Activated CD4-positive, alpha-beta T cell treated with anti-CD3 and anti-CD28 coated beads, Interleukin-2, Interleukin-4, amounts not matched to agents 100 ng/mL and 50 ng/mL, durations not matched to agents 16 hours and 8 hours (primary cell): ENCODE measurements around the gene RAB41.
"Not testable (repeated sequence)": the region's sequence is repeated elsewhere in the genome, so short reads cannot be mapped to it uniquely, and the experiment has no call there.

ENCODE experiments used
- DNase-seq: peaks from one replicate; pipeline ENCODE4 v3.0.0-alpha.2; 2020; ENCODE audit warnings: low spot score

The RAB41 gene

DNA sequence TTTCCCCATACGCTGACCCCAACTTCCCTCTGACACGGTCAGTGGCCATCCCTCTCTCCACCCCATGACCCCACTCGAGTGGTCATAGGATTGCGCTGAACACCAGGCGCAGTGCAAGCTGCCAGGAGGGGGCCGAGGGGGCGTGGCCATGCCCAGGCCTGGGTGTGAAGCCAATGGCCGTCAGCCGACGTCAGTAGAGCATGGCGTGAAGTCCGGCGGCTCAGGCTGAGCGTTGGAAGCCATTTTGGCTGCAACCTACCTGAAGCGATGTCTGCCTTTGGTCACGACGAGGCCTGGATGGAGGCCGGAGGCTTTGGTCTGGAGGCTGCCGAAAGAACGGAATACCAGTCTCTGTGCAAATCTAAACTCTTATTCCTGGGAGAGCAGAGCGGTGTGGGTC, at the start of gene RAB41:
RAB41 (plus strand) TSS at position 222 of the 400 bp plus-strand sequence; CDS start at position 268, 46 bp downstream.
- no peak for DNase-seq

DNA sequence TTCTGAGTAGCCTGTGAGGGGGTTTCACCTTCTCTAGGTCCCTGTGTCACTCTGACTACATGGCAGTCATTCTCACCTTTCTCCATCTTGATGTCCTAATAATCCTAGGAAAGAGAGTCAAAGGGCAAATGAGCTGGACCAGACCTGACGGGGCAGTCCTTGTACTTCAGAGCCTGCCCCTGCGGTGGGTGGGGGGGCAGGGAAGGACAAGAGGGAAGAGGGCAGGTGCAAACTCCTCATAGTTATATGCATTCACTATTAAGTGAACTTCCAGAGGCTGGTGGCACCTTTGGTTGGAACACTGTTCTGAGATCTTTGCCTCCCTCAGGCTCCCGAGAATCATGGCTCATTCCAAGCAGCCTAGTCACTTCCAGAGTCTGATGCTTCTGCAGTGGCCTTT, 47.6 kb upstream of the RAB41 start, which contains the start of gene AWAT1:
AWAT1 (plus strand) TSS at position 301 of the 400 bp plus-strand sequence; CDS start at position 342, 41 bp downstream.
- DNase-seq = no peak

DNA sequence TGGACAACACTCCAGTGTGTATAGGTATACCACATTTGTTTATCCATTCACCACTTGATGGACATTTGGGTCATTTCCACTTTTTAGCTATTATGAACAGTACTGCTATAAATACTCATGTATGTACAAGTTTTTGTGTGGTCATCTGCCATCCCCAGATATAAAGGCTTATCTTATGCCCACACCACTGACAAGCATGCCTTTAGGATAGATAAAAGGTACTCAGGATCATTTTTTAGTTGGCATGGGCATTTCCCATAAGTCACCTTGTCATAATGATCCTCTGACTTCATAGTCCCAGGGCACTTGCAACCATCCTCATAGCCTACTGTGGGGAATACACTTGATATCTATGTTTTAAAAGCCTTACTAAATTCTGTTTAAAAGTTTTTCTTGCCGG, 41.2 kb upstream of the RAB41 start:
- DNase-seq = no peak

DNA sequence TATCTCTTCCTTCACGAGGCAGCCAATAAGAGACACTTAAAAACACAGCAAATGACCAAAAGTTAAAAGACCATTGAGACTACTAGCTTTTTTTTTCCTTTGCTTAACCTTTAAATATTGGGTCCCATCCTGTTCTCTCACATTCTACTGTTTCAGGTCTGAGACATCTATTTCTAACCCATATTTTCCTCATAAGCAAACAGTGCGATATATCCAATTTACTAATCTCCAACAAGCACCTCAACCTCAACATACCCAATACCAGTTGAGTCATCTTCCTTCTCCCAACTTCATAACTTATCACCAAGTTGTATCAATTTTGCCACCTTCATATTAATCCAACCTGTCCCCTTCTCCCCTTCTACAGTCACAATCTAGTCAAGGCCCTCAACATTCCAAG, 40.5 kb upstream of the RAB41 start:
- DNase-seq = no peak

DNA sequence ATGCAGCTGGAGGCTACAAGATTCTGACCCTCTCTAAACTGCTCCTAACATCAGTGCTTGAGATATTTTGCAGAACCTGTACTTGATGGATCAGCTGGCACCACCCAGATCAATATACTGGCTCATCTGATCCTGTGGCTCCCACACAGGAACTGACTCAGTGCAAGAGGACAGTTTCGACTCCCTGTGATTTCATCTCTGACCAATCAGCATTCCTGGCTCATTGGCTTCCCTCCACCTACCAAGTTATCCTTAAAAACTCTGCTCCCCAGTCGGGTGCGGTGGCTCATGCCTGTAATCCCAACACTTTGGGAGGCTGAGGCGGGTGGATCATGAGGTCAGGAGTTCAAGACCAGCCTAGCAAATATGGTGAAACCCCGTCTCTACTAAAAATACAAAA, 38.4 kb upstream of the RAB41 start:
- not testable (repeated sequence) for DNase-seq

DNA sequence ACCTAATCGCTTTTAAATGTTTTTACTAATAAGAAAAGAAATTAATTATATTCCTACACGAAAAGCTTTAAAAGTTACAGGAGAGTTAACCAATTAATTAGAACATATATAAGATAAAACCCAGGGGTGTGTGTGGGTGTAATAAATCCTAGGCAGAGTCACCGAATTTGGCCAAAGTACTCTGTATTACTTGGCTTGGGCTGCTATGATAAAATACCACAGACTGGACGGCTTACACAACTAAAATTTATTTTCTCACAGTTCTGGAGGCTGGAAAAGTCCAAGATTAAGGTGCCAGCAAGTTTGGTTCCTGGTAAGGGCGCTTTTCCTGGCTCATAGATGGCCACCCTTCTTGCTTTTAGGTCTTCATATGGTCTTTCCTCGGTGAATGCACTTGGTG, 37.1 kb upstream of the RAB41 start:
- DNase-seq = no peak

DNA sequence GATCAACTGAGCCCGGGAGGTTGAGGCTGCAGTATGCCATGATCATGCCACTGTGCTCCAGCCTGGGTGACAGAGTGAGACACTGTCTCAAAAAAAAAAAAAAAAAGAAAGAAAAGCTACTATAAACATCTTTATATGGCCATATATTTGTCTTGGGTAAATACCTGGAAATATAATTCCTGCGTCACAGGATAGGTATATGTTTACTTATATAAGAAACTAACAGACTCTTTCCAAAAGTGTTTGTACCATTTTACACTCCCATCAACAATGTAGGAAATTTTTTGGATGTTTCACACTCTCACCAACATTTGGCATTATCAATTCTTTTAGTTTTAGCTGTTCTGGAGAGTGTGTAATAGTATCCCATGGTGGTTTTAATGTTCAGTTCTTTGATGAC, 34.7 kb upstream of the RAB41 start:
- no peak for DNase-seq

DNA sequence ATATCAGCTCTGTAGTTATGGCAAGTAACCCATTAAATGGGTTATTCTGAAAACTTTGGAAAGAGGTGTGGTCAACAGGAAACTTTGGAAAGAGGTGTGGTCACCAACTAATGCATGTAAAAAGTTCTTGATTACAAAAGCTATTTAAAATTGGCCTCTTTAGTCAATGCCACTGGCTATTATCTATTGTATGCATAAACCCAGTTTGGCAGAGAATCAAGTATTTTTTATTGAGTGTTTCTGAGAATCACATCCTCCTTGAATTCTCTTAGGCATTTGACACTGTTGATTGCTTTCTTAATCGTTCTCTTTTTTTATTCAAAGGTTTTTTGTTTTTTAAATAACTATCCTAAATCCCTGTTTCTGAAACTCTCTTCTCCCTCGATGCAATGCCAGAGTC, 29.5 kb upstream of the RAB41 start:
- no peak for DNase-seq

DNA sequence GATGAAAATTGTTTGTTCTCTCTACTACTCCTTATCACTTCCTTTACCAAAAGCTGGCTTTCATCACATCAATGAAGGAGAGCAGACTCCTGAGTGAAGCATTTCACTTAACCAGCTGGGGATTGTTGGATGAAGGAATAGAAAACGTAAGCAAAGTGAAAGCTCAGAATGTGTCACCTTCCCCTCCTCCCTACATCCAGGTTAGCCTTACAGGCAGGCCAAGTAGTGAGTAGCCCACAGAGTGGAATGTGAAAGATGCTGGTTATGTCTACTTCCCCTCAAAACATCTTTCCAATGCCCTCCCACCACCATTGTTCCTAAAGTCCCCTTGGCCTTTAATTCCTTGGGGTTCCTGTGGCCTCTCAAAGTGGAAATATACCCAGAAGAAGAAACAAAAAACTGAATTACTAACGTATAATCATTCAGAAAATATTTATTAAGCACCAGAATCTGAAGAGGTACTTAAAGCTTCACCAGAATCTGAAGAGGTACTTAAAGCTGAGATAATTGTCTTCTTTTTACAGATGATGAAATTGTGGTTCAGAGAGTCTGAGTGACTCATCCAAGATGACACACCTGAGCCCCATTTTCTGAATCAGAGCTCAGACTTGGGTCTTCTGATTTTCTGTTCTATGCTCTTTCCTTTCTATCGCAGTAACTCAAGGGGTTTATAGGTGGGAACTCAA, 28.5 kb upstream of the RAB41 start:
- DNase-seq = peak; percentile 9

DNA sequence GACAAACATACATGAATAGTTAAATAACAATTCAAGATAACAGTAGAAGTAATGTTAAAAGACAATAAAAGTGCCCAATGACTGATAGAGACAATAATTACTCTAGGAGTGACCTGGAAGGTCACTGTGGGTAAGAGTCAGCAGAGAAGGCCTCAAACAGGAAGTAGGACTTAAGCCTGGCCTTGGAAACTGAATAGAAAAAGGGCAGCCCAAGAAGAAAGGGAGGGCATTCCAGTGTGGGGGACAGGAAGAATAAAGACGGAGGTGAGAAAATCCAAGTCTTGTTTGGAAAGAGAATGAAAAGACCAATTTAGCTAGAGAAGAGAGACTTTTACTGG, 27.9 kb upstream of the RAB41 start:
- no peak for DNase-seq

DNA sequence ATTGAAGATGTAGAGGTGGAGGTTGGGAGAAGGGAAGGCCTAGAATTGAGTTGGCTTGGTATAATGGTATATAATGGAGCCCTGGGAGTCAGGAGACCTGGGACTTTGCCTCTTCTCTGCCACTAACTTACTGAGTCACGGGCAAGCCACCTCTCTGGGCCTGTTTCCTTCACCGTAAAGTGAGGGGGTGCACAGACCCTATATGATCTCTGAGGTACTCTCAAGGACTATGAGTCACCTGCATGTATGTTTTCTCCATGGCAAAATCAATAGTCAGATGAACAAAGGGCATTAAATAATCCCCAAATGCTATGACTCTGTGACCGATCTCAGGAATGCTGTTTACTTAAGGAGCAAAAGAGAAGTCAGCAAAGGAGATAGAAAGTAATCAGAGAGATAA, 27.1 kb upstream of the RAB41 start:
- DNase-seq = no peak

DNA sequence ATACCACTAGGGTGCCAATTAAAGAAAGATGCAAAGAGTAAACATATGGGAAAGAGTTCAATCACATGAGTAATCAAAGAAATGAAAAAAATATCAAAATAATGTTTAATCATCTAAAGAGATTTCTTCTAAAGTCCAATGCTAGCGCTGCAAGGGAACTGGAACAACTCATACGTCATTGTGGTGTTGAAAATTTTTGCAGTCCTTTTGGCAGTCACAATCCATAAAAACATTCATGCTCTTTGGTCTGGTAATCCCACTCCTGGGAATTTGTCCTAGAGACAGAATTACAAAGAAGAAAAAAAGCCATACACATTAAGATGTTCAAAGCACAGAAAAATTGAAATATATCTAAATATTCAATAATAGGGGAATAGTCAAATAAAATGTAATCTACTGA, 26.5 kb upstream of the RAB41 start:
- DNase-seq = no peak

DNA sequence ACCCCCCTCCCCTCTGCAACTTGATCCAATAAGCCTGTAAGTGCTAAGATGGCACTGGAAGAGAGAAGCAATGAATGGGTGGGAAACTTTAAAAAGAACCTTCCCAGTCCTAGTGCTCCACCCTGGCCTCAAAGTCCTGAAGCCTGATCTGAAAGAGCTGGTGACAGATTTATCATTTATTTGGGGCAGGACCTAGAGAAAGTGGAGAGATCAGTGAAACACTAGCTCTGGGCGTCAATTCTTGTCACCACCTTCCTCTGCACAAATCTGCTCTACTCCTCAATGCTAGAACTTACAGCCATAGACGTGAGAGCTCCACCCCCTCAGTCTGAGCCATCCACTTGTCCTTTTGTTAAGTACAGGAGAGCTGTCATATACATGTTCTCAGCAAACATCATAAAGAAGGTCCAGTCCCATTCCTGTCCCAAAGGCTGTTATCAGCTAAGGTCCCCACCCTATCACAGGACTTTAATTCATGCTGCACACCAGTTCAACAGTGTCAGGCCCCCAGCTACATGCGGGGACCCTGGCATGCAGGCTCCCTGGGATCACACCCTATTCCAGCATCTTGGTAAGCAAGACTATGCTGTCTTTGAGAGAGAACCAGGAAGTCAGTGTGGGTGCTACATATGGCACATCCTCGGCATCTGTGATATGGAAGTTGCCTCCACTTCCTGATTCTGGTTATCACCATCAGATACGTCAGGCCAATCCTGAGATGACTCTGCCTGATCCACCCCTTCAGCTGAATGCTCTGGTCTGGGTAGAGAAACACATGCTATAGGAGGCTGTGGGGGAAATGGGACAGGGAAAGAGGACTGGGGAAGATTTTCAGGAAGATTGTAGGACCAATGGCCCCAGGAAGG, 24.3 kb upstream of the RAB41 start:
- DNase-seq = no peak

DNA sequence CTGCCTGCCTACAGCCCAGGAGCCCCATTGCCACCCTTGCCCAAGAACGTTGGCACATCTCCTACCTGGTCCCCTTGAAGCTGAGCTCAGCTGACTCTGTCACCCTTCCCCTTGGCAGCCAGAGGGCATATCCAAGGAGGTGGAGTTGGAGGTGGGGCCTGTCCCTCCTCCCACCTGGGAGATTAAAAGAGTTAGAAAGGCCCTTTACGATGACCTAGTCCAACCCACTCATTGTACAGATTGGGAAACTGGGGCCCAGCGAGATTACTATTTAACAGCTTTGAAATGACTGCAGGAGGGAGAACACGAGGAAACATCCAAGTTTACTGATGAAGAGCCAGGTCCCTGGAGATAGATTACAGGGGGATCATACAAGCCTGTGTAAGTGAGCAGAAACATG, 21.9 kb upstream of the RAB41 start, which contains the start of gene P2RY4:
P2RY4 (minus strand) TSS at position 101 of the 400 bp plus-strand sequence. CDS start 580 bp downstream, outside the sequence.
- DNase-seq = no peak

DNA sequence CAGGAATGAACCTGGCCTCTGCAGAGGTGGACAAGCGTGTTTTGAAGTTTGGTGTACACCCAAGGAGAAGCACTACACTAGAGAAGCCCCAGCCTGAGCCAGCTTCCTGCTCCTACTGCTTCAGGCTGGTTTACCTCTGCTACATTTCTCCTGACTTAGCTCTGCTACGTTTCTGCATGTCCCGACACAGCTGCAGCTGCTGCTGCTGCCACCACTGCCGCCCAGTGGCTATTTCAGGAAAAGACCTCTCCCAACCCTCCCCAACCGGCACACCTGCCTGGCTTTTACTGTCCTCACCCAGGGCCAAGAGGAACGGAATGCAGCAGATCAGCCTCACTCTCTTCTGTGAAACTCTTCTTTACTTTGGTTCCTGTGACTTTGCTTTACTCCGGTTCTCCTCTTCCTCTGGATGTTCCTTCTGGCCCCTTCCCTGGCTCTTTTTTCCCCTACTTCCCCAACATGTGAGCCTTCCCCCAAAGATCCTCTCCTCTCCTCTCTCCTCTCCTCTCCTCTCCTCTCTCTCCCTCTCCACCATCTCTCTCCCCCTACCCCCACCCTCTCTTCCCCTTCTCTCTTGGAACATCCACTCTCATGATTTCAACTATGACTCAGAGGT, 18.9 kb upstream of the RAB41 start:
- peak; percentile 50 for DNase-seq

DNA sequence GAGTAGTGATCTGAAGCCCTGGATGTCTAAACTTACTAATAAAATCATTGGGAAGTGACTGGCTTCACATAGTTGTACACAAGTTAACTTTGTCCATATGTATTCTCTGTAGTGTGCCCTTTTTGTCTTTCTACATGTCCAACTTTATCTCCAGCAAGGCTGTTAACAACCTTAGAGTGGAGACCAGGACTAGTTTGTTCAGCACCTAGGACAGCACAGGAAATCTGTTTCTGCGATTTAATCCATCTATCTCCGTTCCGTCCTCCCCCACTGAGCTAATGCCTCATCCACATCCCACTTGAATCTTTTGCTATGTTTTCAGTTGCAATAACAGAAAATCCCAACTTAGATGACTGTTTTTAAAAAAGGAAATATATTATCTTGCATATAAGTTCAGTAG, 17.2 kb upstream of the RAB41 start:
- no peak for DNase-seq

DNA sequence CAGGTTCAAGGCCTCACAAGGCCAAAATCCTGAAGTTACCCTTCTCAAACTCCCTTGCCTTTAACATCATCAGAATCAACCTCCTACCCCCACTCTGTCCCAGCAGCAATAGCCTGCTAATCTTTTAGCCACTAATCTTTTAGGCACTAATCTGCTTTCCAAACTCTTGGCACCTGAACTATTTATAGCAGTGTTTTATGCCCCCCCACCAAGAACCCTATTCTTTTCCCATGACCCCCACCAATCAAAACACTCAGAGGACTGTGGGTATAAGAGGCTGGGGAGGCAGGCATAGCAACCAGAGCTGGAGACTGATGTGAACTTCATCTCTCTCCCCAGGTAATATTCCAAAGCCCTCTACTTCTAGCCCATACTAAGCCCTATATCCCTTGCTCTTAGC, 13.9 kb upstream of the RAB41 start, which contains the start of gene ARR3:
ARR3 (plus strand) TSS at position 301 of the 400 bp plus-strand sequence. CDS start 1,052 bp downstream, outside the sequence.
- no peak for DNase-seq

DNA sequence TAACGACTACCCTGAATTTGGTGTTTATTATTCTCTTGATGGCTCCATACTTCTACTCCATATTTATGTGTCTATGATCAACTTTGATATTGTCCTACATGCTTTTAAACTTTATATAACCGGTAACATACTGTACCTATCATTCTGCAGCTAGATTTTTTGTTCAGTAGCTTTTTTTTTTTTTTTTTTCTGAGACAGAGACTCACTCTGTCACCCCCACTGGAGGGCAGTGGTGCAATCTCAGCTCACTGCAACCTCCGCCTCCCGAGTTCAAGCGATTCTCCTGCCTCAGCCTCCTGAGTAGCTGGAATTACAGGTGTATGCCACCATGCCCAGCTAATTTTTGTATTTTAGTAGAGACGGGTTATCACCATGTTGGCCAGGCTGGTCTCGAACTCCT, 7.9 kb upstream of the RAB41 start:
- DNase-seq = not testable (repeated sequence)

DNA sequence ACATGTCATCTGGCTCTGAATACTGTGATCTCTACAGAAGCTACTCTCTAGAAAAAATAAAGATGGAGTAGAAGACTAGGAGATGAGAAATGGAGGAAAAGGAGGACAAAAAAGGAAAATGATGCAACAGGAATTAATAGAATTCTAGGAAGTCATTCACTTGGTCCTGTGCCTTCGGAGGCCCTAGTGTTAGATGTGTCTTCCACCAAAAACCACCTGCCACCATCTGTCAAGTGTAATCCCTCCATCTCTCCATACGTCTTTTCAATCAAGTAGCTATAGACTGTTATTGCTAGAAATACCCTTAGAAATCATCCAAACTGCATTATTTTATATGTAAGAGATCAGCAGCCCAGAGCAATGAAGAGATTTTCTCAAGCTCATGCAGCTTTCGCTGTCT, 2.9 kb upstream of the RAB41 start:
- DNase-seq = no peak

DNA sequence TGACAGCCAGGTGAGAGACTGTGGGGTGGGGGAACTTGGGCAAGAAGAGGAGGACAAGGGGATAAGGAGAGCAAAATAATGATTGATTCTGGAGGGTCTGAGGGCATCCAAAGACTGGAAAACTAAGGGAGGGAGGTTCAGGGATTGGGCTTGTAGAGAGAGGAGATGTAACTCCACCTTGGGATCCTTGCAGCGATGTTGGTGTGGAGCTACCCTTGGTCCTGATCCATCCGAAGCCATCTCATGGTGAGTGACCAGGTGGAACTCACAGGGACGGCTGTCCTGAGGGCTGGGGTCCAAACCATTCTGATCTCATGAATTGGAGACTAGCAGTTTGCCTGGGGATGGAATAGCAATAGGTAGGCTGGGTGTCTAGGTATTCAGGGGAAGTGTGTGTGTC, 1.4 kb upstream of the RAB41 start:
- DNase-seq = no peak

DNA sequence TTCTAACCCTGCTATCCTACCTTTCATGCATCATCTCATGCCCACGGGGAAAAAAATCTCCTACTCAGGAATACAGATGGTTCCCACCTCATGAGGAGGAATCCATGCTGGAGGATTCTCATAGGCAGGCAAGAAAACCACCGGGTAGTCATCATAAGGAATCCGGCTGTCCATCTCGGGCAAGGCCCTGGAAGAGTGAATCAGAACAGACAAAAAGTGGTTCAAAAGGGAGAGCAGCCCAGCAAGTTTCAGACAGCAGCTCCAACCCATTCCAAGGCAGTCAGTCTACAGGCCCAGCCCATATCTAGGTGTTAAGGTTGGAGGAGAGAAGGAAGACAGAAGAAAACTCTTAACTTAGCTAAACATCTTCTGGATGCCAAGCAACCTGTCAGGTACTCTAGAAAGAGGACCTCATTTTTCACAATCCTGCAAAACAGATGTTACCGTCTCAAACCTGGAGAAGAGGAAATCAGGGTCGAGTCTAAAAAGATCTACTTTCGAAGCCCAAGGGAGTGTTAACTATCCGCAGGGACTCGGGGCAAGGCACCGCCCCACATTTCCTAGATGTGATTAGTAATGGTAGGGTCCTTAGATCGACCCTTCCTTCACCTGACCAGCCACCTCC, 7.3 kb downstream of the RAB41 start:
- DNase-seq = no peak
